Cardiac fibroblast (primary cell): ENCODE measurements around the gene ATP6V0C.

Source experiments
- DNase-seq, 2 donors: peaks; one replicate each; pipeline versions ENCODE4 v3.0.0 to v3.0.0-alpha.2; 2010; ENCODE audit warnings: low read depth in 2 of 2
- H3K4me3 ChIP-seq, 2 donors: replicated peaks in 1 of 2; 1 replicate in 1 of 2; 2 replicates in 1 of 2; pipeline ENCODE4 v1.5.1; 2011; ENCODE audit warnings: low read depth in 2 of 2, low read length in 2 of 2, mild to moderate bottlenecking in 2 of 2, moderate library complexity in 1 of 2
- CTCF ChIP-seq: IDR thresholded peaks from one replicate; pipeline ENCODE4 v1.5.1; 2011; ENCODE audit warnings: low read depth, mild to moderate bottlenecking, low read length, inconsistent platforms

Gene ATP6V0C

GRCh38 chr16:2526135-2526534 lies 12.4 kb downstream of the ATP6V0C start:
- DNase-seq, result no peak
- no peak overlapping the region for H3K4me3 ChIP-seq
- TF ChIP-seq CTCF, result no peak

- TF ChIP-seq CTCF, result no peak
- DNase-seq, result no peak
- H3K4me3 ChIP-seq, result no peak overlapping the region
These were observed 13.5 kb downstream of the ATP6V0C start for GRCh38 chr16:2527071-2527783.

GRCh38 chr16:2527784-2528100 lies 14.0 kb downstream of the ATP6V0C start:
- no peak for TF ChIP-seq CTCF

GRCh38 chr16:2528161-2529060 lies 14.7 kb downstream of the ATP6V0C start:
- DNase-seq, result no peak
- no peak for TF ChIP-seq CTCF
- H3K4me3 ChIP-seq, result no peak overlapping the region

More at GRCh38 chr16:2527784-2528100, 14.0 kb downstream of the ATP6V0C start:
- no peak overlapping the region for H3K4me3 ChIP-seq
- DNase-seq, result no peak

- DNase-seq, result no peak
- H3K4me3 ChIP-seq, result no peak overlapping the region
- no peak for TF ChIP-seq CTCF
These were observed 15.5 kb downstream of the ATP6V0C start for GRCh38 chr16:2529061-2529931.

- H3K4me3 ChIP-seq, result no peak overlapping the region
These were observed 16.3 kb downstream of the ATP6V0C start for GRCh38 chr16:2529961-2530628.

More at GRCh38 chr16:2529961-2530628, 16.3 kb downstream of the ATP6V0C start:
- no peak for DNase-seq
- no peak for TF ChIP-seq CTCF
